Measurements from ENCODE around the gene CHADL.

GRCh38 chr22:41201141-41201540 is 39.6 kb downstream of the CHADL start:
- TF ChIP-seq, protein P1, sequence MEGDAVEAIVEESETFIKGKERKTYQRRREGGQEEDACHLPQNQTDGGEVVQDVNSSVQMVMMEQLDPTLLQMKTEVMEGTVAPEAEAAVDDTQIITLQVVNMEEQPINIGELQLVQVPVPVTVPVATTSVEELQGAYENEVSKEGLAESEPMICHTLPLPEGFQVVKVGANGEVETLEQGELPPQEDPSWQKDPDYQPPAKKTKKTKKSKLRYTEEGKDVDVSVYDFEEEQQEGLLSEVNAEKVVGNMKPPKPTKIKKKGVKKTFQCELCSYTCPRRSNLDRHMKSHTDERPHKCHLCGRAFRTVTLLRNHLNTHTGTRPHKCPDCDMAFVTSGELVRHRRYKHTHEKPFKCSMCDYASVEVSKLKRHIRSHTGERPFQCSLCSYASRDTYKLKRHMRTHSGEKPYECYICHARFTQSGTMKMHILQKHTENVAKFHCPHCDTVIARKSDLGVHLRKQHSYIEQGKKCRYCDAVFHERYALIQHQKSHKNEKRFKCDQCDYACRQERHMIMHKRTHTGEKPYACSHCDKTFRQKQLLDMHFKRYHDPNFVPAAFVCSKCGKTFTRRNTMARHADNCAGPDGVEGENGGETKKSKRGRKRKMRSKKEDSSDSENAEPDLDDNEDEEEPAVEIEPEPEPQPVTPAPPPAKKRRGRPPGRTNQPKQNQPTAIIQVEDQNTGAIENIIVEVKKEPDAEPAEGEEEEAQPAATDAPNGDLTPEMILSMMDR (conservative IDR thresholded peaks at IDR 0.05; ENCODE audit: low read depth, low read length): no peak
- no peak for TF ChIP-seq EZH2phosphoT487 (IDR thresholded peaks at IDR 0.05; ENCODE audit: borderline replicate concordance, low read length)

All from PC-3 (cell line).